GM06990 (cell line): ENCODE measurements around the gene BDKRB1.

Experiments used
- DNase-seq: peaks from one replicate; pipeline ENCODE4 v3.0.0-alpha.2; 2011; ENCODE audit not compliant: insufficient read length; ENCODE audit errors: extremely low read depth
- H3K27me3 ChIP-seq: replicated peaks from 2 replicates; pipeline ENCODE4 v1.6.0; 2011; ENCODE audit warnings: low read length; ENCODE audit not compliant: control insufficient read depth, insufficient read depth
- H3K36me3 ChIP-seq: 2 replicates; pipeline ENCODE4 v1.5.1; 2011; ENCODE audit warnings: low read length; ENCODE audit not compliant: control insufficient read depth, insufficient read depth
- H3K4me3 ChIP-seq: replicated peaks from 2 replicates; pipeline ENCODE4 v1.5.1; 2011; ENCODE audit warnings: low read depth, mild to moderate bottlenecking, control low read depth, low read length
- CTCF ChIP-seq: IDR thresholded peaks from 2 replicates; pipeline ENCODE4 v1.5.1; 2011; ENCODE audit warnings: low read length, control low read depth, mild to moderate bottlenecking, inconsistent platforms; ENCODE audit not compliant: insufficient read depth, poor library complexity, severe bottlenecking

BDKRB1 gene

GRCh38 chr14:96277890-96278289, 21.9 kb downstream of the BDKRB1 start:
- Histone ChIP-seq H3K27me3 (no peaks in the 10 kb centered on the region), H3K36me3 (no peaks in the 10 kb centered on the region), H3K4me3 (no peak overlapping the region)
- no peak for TF ChIP-seq CTCF
- no peak for DNase-seq

GRCh38 chr14:96279564-96279963, 23.6 kb downstream of the BDKRB1 start:
- DNase-seq, result no peak
- no peak for TF ChIP-seq CTCF
- Histone ChIP-seq H3K36me3 (no peaks in the 10 kb centered on the region), H3K27me3 (no peaks in the 10 kb centered on the region), H3K4me3 (no peak overlapping the region)

- TF ChIP-seq CTCF, result no peak
- no peaks in the 10 kb centered on the region for H3K36me3 ChIP-seq
These were observed 24.1 kb downstream of the BDKRB1 start for GRCh38 chr14:96280104-96280503.

GRCh38 chr14:96281486-96281885, 25.5 kb downstream of the BDKRB1 start:
- no peak for TF ChIP-seq CTCF

More at GRCh38 chr14:96280104-96280503, 24.1 kb downstream of the BDKRB1 start:
- Histone ChIP-seq H3K4me3 (no peak overlapping the region), H3K27me3 (no peaks in the 10 kb centered on the region)
- DNase-seq, result no peak

GRCh38 chr14:96284008-96284407, 28.0 kb downstream of the BDKRB1 start:
- H3K27me3 ChIP-seq, result no peaks in the 10 kb centered on the region
- DNase-seq, result no peak
- H3K4me3 ChIP-seq, result no peak overlapping the region
- H3K36me3 ChIP-seq, result peaks cover 1% of the 10 kb centered on the region; the same call in 1 of the 2 replicates
- TF ChIP-seq CTCF, result no peak

More at GRCh38 chr14:96281486-96281885, 25.5 kb downstream of the BDKRB1 start:
- Histone ChIP-seq H3K27me3 (no peaks in the 10 kb centered on the region), H3K36me3 (peaks cover 1% of the 10 kb centered on the region; the same call in 1 of the 2 replicates), H3K4me3 (no peak overlapping the region)
- no peak for DNase-seq

- Histone ChIP-seq H3K4me3 (no peak overlapping the region), H3K27me3 (no peaks in the 10 kb centered on the region), H3K36me3 (peaks cover 1% of the 10 kb centered on the region; the same call in 1 of the 2 replicates)
- no peak for DNase-seq
- TF ChIP-seq CTCF, result no peak
These were observed 28.4 kb downstream of the BDKRB1 start for GRCh38 chr14:96284430-96284829.
